Loucy (cell line): ENCODE data around the gene B4GALT3.

Experiments
- H2AFZ ChIP-seq: fragments of 200-600 bp; sonication (generic); 2 replicates; pipeline ENCODE4 v1.6.0; 2016; ENCODE audit warnings: antibody characterized with exemption, mild to moderate bottlenecking, low read length, moderate library complexity
- H3F3A ChIP-seq: fragments of 200-600 bp; 2 replicates; pipeline ENCODE4 v1.6.0; 2016; ENCODE audit warnings: antibody characterized with exemption, low read depth, mild to moderate bottlenecking
- H3K27me3 ChIP-seq: fragments of 200-600 bp; sonication (generic); 2 replicates; pipeline ENCODE4 v1.6.1; 2014; ENCODE audit warnings: low read length, mild to moderate bottlenecking; ENCODE audit not compliant: insufficient read depth, poor library complexity, severe bottlenecking
- H3K36me3 ChIP-seq: fragments of 200-600 bp; sonication (generic); 2 replicates; pipeline ENCODE4 v1.6.1; 2016; ENCODE audit warnings: low read length; ENCODE audit not compliant: insufficient read depth
- H3K4me1 ChIP-seq: fragments of 200-600 bp; sonication (generic); 2 replicates; pipeline ENCODE4 v1.5.1; 2014; ENCODE audit warnings: low read length, mild to moderate bottlenecking; ENCODE audit not compliant: insufficient read depth, poor library complexity, severe bottlenecking
- H3K4me2 ChIP-seq: fragments of 200-600 bp; sonication (generic); 2 replicates; pipeline ENCODE4 v1.6.0; 2014; ENCODE audit warnings: antibody characterized with exemption, low read length, low read depth, mild to moderate bottlenecking; ENCODE audit not compliant: poor library complexity, severe bottlenecking
- H3K4me3 ChIP-seq: fragments of 200-600 bp; sonication (generic); 2 replicates; pipeline ENCODE4 v1.5.1; 2014; ENCODE audit warnings: low read length, mild to moderate bottlenecking, mixed read lengths; ENCODE audit not compliant: poor library complexity, severe bottlenecking
- H3K79me2 ChIP-seq: fragments of 200-600 bp; sonication (generic); 2 replicates; pipeline ENCODE4 v1.6.1; 2014; ENCODE audit warnings: low read length; ENCODE audit not compliant: insufficient read depth
- H3K9ac ChIP-seq: fragments of 200-600 bp; sonication (generic); 2 replicates; pipeline ENCODE4 v1.6.0; 2014; ENCODE audit warnings: mild to moderate bottlenecking, low read depth, low read length, moderate library complexity; ENCODE audit not compliant: poor library complexity, severe bottlenecking
- H3K9me2 ChIP-seq: fragments of 200-600 bp; sonication (generic); replicated peaks from 2 replicates; pipeline ENCODE4 v1.6.1; 2016; ENCODE audit warnings: low read depth, low read length, mixed read lengths
- H3K9me3 ChIP-seq: fragments of 200-600 bp; sonication (generic); 2 replicates; pipeline ENCODE4 v1.6.1; 2014; ENCODE audit warnings: mild to moderate bottlenecking, antibody characterized with exemption, low read length, low read depth; ENCODE audit not compliant: insufficient read depth
- H4K20me1 ChIP-seq: fragments of 200-600 bp; sonication (generic); 2 replicates; pipeline ENCODE4 v1.6.0; 2014; ENCODE audit warnings: antibody characterized with exemption, low read length, mild to moderate bottlenecking; ENCODE audit not compliant: insufficient read depth, poor library complexity, severe bottlenecking
- CTCF ChIP-seq: fragments of 200-600 bp; sonication (generic); conservative IDR thresholded peaks from 2 replicates; pipeline ENCODE4 v1.5.1; 2014; ENCODE audit warnings: mild to moderate bottlenecking, antibody characterized with exemption, low read length
- EZH2phosphoT487 ChIP-seq: fragments of 200-600 bp; IDR thresholded peaks from 2 replicates; pipeline ENCODE4 v1.6.1; 2018; ENCODE audit warnings: antibody characterized with exemption, mild to moderate bottlenecking, moderate library complexity, borderline replicate concordance

The B4GALT3 gene

GRCh38 chr1:161160671-161161145 lies 16.6 kb downstream of the B4GALT3 start:
- Histone ChIP-seq H2AFZ (no peak overlapping the region), H3K9ac (peak overlapping the region; percentile 92), H3K9me3 (no peaks in the 10 kb centered on the region), H3K27me3 (no peaks in the 10 kb centered on the region), H3K9me2 (no peaks in the 10 kb centered on the region), H3K4me3 (peak overlapping the region; percentile 88), H3K79me2 (peaks cover 28% of the 10 kb centered on the region), H3K36me3 (peaks cover 16% of the 10 kb centered on the region; the same call in 1 of the 2 replicates), H3K4me2 (peak overlapping the region; percentile 80), H3F3A (no peaks in the 10 kb centered on the region), H3K4me1 (peaks cover 29% of the 10 kb centered on the region), H4K20me1 (no peaks in the 10 kb centered on the region)
- TF ChIP-seq CTCF (no peak), EZH2phosphoT487 (no peak)

GRCh38 chr1:161159913-161160243 lies 17.4 kb downstream of the B4GALT3 start:
- peaks cover 36% of the 10 kb centered on the region for H3K79me2 ChIP-seq
- peaks cover 37% of the 10 kb centered on the region for H3K4me1 ChIP-seq
- no peaks in the 10 kb centered on the region for H3K9me2 ChIP-seq
- no peaks in the 10 kb centered on the region for H3K9me3 ChIP-seq
- no peak for TF ChIP-seq CTCF
- TF ChIP-seq EZH2phosphoT487 = no peak
- H3F3A ChIP-seq = no peaks in the 10 kb centered on the region
- H3K27me3 ChIP-seq = no peaks in the 10 kb centered on the region
- H3K4me2 ChIP-seq = peak overlapping the region; percentile 80
- H2AFZ ChIP-seq = peak overlapping the region; percentile 95
- H3K4me3 ChIP-seq = peak overlapping the region; percentile 88
- peak overlapping the region; percentile 92 for H3K9ac ChIP-seq
- H3K36me3 ChIP-seq = peaks cover 16% of the 10 kb centered on the region; the same call in 1 of the 2 replicates
- H4K20me1 ChIP-seq = no peaks in the 10 kb centered on the region

GRCh38 chr1:161159087-161159912 lies 18.0 kb downstream of the B4GALT3 start, which contains the start of gene USP21:
Gene USP21, plus strand, starts transcription at chr1:161159500. Its CDS starts 1,141 bp downstream, at chr1:161160641.
- Histone ChIP-seq H3K9me3 (no peaks in the 10 kb centered on the region), H3K36me3 (peaks cover 16% of the 10 kb centered on the region; the same call in 1 of the 2 replicates), H3K4me3 (peak within 1 kb of the TSS; percentile 88), H3K4me1 (peaks cover 41% of the 10 kb centered on the region), H2AFZ (peak within 1 kb of the TSS; percentile 95), H3K79me2 (peaks cover 42% of the 10 kb centered on the region), H3K9me2 (no peaks in the 10 kb centered on the region), H3K27me3 (no peaks in the 10 kb centered on the region), H3F3A (no peaks in the 10 kb centered on the region), H4K20me1 (no peaks in the 10 kb centered on the region), H3K9ac (peak within 1 kb of the TSS; percentile 92), H3K4me2 (peak within 1 kb of the TSS; percentile 80)
- TF ChIP-seq CTCF = no peak
- no peak for TF ChIP-seq EZH2phosphoT487
